K562 (cell line): ENCODE results near the gene PDE11A. TPM values are rescaled to one million over a fixed set of nuclear protein-coding genes. Genes with fewer than 3 reads are reported as not detected.

Experiments
- ATAC-seq: fragments of 200-7000 bp; cut with Tn5 transposase; 3 replicates; pipeline ENCODE4 v1.9.1; 2020; ENCODE audit warnings: moderate library complexity
- BruUV-seq: library from RNA; stranded (reverse); fragments of 400-500 nt; replicated peaks from 2 replicates; lab custom pipeline; 2021; lab: Mats Ljungman, UMichigan
- CTCF ChIA-PET: fragments of 300-600 bp; formaldehyde crosslinking; extraction: SDS; loops from one replicate; lab custom pipeline; 2021; ENCODE audit warnings: low intra/inter-chr PET ratio; lab: Yijun Ruan, JAX
- POLR2A ChIA-PET: fragments of 300-600, 350-650 bp; sonication (Branson Sonifier 250); formaldehyde crosslinking; extraction: SDS; loops from one replicate; lab custom pipeline; 2021; ENCODE audit warnings: antibody characterized with exemption, inconsistent platforms; lab: Yijun Ruan, JAX
- DNase-seq, 4 experiments: peaks; one replicate each; pipeline versions ENCODE4 v3.0.0 to v3.0.0-alpha.2; 2011 to 2018; ENCODE audit warnings: low spot score in 3 of 4, mixed read lengths in 3 of 4; ENCODE audit errors: extremely low read depth in 1 of 4
- FAIRE-seq: peaks from 2 replicates; lab custom pipeline; 2011; peaks lifted over from hg19 to GRCh38; lab: Jason Lieb, UNC
- H2AFZ ChIP-seq: 2 replicates; pipeline ENCODE4 v1.6.0; 2011; ENCODE audit warnings: low read depth, low read length, control low read depth, inconsistent platforms
- H3K27ac ChIP-seq: fragments of 200-600 bp; 3 replicates; pipeline ENCODE4 v1.8.0; 2011; ENCODE audit warnings: low read depth, mild to moderate bottlenecking, control low read depth, inconsistent platforms, low read length, moderate library complexity, mixed read lengths; ENCODE audit errors: extremely low read depth
- H3K27me3 ChIP-seq, 2 experiments: fragments of 300-600 bp in 1 of 2; 2 replicates in 1 of 2; 3 replicates in 1 of 2; pipeline versions ENCODE4 v1.6.0 to v1.8.0; 2011; ENCODE audit warnings: inconsistent platforms in 2 of 2, low read length in 2 of 2, mild to moderate bottlenecking in 1 of 2, mixed read lengths in 1 of 2, moderate library complexity in 1 of 2; ENCODE audit not compliant: control insufficient read depth in 2 of 2, insufficient read depth in 2 of 2
- H3K36me3 ChIP-seq: fragments of 300-600 bp; 3 replicates; pipeline ENCODE4 v1.8.0; 2011; ENCODE audit warnings: mild to moderate bottlenecking, low read length, inconsistent platforms; ENCODE audit not compliant: control insufficient read depth, insufficient read depth
- H3K4me1 ChIP-seq, 2 experiments: fragments of 200-600 bp in 1 of 2; replicated peaks in 1 of 2; 2 replicates in 1 of 2; 3 replicates in 1 of 2; pipeline versions ENCODE4 v1.5.1 to v1.8.0; 2011; ENCODE audit warnings: inconsistent platforms in 2 of 2, low read length in 2 of 2, mild to moderate bottlenecking in 1 of 2, mixed read lengths in 1 of 2, moderate library complexity in 1 of 2; ENCODE audit not compliant: control insufficient read depth in 2 of 2, insufficient read depth in 2 of 2
- H3K4me2 ChIP-seq: 2 replicates; pipeline ENCODE4 v1.6.1; 2011; ENCODE audit warnings: low read length, control low read depth, inconsistent platforms, mixed read lengths; ENCODE audit not compliant: insufficient read depth
- H3K4me3 ChIP-seq: fragments of 200-600 bp; sonication (generic), shearing (Covaris generic); 2 replicates; pipeline ENCODE4 v1.5.1; 2016; ENCODE audit warnings: control low read depth, inconsistent platforms
- H3K79me2 ChIP-seq: fragments of 200-600 bp; 3 replicates; pipeline ENCODE4 v1.8.0; 2011; ENCODE audit warnings: low read length, inconsistent platforms; ENCODE audit not compliant: control insufficient read depth, insufficient read depth
- H3K9ac ChIP-seq, 2 experiments: 2 replicates each; pipeline versions ENCODE4 v1.6.0 to v1.6.1; 2011; ENCODE audit warnings: low read depth in 2 of 2, low read length in 2 of 2, control low read depth in 1 of 2, inconsistent platforms in 1 of 2, mild to moderate bottlenecking in 1 of 2, mixed read lengths in 1 of 2; ENCODE audit not compliant: insufficient read depth in 1 of 2
- H3K9me1 ChIP-seq: one replicate; pipeline ENCODE4 v1.6.0; 2011; ENCODE audit warnings: inconsistent platforms, mild to moderate bottlenecking, low read length, moderate library complexity; ENCODE audit not compliant: control insufficient read depth, insufficient read depth
- H3K9me3 ChIP-seq: replicated peaks from 2 replicates; pipeline ENCODE4 v1.5.1; 2011; ENCODE audit warnings: low read depth, low read length, inconsistent platforms; ENCODE audit not compliant: control insufficient read depth, insufficient read depth
- H4K20me1 ChIP-seq: replicated peaks from 2 replicates; pipeline ENCODE4 v1.6.1; 2011; ENCODE audit warnings: low read length, inconsistent platforms, mixed read lengths; ENCODE audit not compliant: control insufficient read depth, insufficient read depth
- ARID1B ChIP-seq: fragments of 450-650 bp; IDR thresholded peaks from 2 replicates; pipeline ENCODE4 v1.6.1; 2016; ENCODE audit warnings: antibody characterized with exemption, mild to moderate bottlenecking, inconsistent platforms
- C11orf30 ChIP-seq: fragments of 450-650 bp; IDR thresholded peaks from 2 replicates; pipeline ENCODE4 v1.6.1; 2016; ENCODE audit warnings: low read depth, mild to moderate bottlenecking
- CBFA2T3 ChIP-seq: fragments of 450-650 bp; IDR thresholded peaks from 2 replicates; pipeline ENCODE4 v1.6.1; 2017
- ESRRA ChIP-seq: fragments of 450-650 bp; IDR thresholded peaks from 2 replicates; pipeline ENCODE4 v1.6.1; 2014; ENCODE audit warnings: low read depth, mild to moderate bottlenecking, moderate library complexity, borderline replicate concordance
- FOXJ2 ChIP-seq: fragments of 200-800 bp; sonication (Bioruptor generic); IDR thresholded peaks from 2 replicates; pipeline ENCODE4 v1.6.1; 2016; ENCODE audit warnings: missing genetic modification characterization, missing compliant biosample characterization
- GATAD2A ChIP-seq: fragments of 450-650 bp; IDR thresholded peaks from 2 replicates; pipeline ENCODE4 v1.6.1; 2017
- JUND ChIP-seq, 2 experiments: IDR thresholded peaks; 2 replicates in 1 of 2; 3 replicates in 1 of 2; pipeline ENCODE4 v1.6.1; 2011; ENCODE audit warnings: borderline replicate concordance in 2 of 2, low read depth in 2 of 2, low read length in 2 of 2, improper control_type of control experiment in 1 of 2, missing biosample characterization in 1 of 2, missing genetic modification characterization in 1 of 2, missing genetic modification reagents in 1 of 2
- MAFG ChIP-seq: fragments of 450-650 bp; conservative IDR thresholded peaks from 2 replicates; pipeline ENCODE4 v1.6.1; 2016; ENCODE audit warnings: missing genetic modification characterization, missing compliant biosample characterization
- MXD1 ChIP-seq: fragments of 250-450 bp; sonication (Bioruptor Pico); IDR thresholded peaks from 2 replicates; pipeline ENCODE4 v1.8.0; 2021; ENCODE audit warnings: borderline replicate concordance, mild to moderate bottlenecking, moderate library complexity; ENCODE audit not compliant: poor library complexity, severe bottlenecking
- NFE2 ChIP-seq: IDR thresholded peaks from 2 replicates; pipeline ENCODE4 v1.6.1; 2014; ENCODE audit warnings: antibody characterized with exemption, low read depth
- POLR2B ChIP-seq: fragments of 450-650 bp; IDR thresholded peaks from 2 replicates; pipeline ENCODE4 v1.6.1; 2018; ENCODE audit warnings: low read depth; ENCODE audit not compliant: partially characterized antibody
- POLR2H ChIP-seq: IDR thresholded peaks from 2 replicates; pipeline ENCODE4 v1.6.1; 2016; ENCODE audit warnings: missing genetic modification characterization, low read depth, mild to moderate bottlenecking, control low read depth, missing compliant biosample characterization, moderate library complexity
- RFX1 ChIP-seq: fragments of 450-650 bp; IDR thresholded peaks from 2 replicates; pipeline ENCODE4 v1.6.1; 2016; ENCODE audit warnings: mild to moderate bottlenecking, moderate library complexity
- ZBTB11 ChIP-seq, 3 experiments: fragments of 200-800 bp in 1 of 3; fragments of 250-450 bp in 1 of 3; fragments of 450-650 bp in 1 of 3; sonication (Bioruptor Pico) in 1 of 3; sonication (Bioruptor generic) in 1 of 3; formaldehyde crosslinking in 1 of 3; IDR thresholded peaks; 2 replicates each; pipeline versions ENCODE4 v1.6.1 to v1.8.0; 2016 to 2022; ENCODE audit warnings: mild to moderate bottlenecking in 2 of 3, missing genetic modification characterization in 2 of 3, missing compliant biosample characterization in 1 of 3, moderate library complexity in 1 of 3
- ZNF316 ChIP-seq: fragments of 450-650 bp; IDR thresholded peaks from 2 replicates; pipeline ENCODE4 v1.6.1; 2016
- ZNF384 ChIP-seq: IDR thresholded peaks from 2 replicates; pipeline ENCODE4 v1.6.1; 2012; ENCODE audit warnings: low read depth, low read length, improper control_type of control experiment
- ZNF583 ChIP-seq: fragments of 250-450 bp; sonication (Bioruptor Pico); IDR thresholded peaks from 2 replicates; pipeline ENCODE4 v1.4.0; 2020
- ZNF77 ChIP-seq: fragments of 250-450 bp; sonication (Bioruptor Pico); IDR thresholded peaks from 2 replicates; pipeline ENCODE4 v1.5.0; 2020
- WGBS: fragments of 100-300 bp; shearing (Covaris generic); methylation state at CpG from one replicate; pipeline ENCODE4 v1.1.6; 2016; ENCODE audit warnings: low coverage, mixed read lengths; ENCODE audit not compliant: insufficient coverage; ENCODE audit errors: missing lambda C conversion rate; 5-methylcytosine and 5-hydroxymethylcytosine counted together
- in situ Hi-C: fragments of 300-500 bp; cut with MboI; formaldehyde crosslinking; loops from 4 replicates; pipeline ENCODE4 v1.15.0; 2018; ENCODE audit warnings: inconsistent platforms, mixed read lengths
- intact Hi-C: fragments of 100-400 bp; cut with micrococcal nuclease; formaldehyde crosslinking; loops from 2 replicates; pipeline ENCODE4 v1.14.2; 2022
- polyA plus RNA-seq, 8 experiments: library from polyadenylated mRNA; depleted of rRNA in 4 of 8; stranded (reverse) in 5 of 8; unstranded in 3 of 8; fragments of >200 nt; fragmentation: Nextera tagmentation in 2 of 8; fragmentation: Illumina TruSeq in 1 of 8; extraction: Ambion mirVana in 2 of 8; extraction: Trizol in 1 of 8; gene quantifications; 2 replicates each; pipeline versions ENCODE4 v1.2.1 to v1.2.3, GENCODE V29; 2011 to 2014; ENCODE audit warnings: inconsistent platforms in 1 of 8, missing spikeins in 1 of 8
- total RNA-seq, 7 experiments: library from RNA; depleted of rRNA in 6 of 7; stranded (reverse); fragments of >200 nt in 6 of 7; fragmentation: Illumina TruSeq in 2 of 7; extraction: Trizol in 2 of 7; gene quantifications; 2 replicates each; pipeline versions ENCODE4 v1.2.1 to v1.2.3, GENCODE V29; 2011 to 2021; ENCODE audit warnings: low replicate concordance in 1 of 7

The PDE11A gene
- total and polyA plus RNA-seq, 9 of the 15 experiments (the other 6 are each of a cell fraction or from before 2014, with no cell fraction given) = 3.2 to 22.1 (median 5.7) TPM

- Histone ChIP-seq H4K20me1 (no peaks in the 10 kb centered on the region), H3K9me3 (no peaks in the 10 kb centered on the region), H3K4me1 (peaks cover 0 to 16% of the 10 kb centered on the region in 2 experiments; a peak in 3 of 5 replicates), H3K79me2 (no peaks in the 10 kb centered on the region), H3K27me3 (no peaks in the 10 kb centered on the region), H3K36me3 (no peaks in the 10 kb centered on the region), H3K27ac (no peak overlapping the region), H3K4me2 (no peak overlapping the region), H3K9me1 (no peaks in the 10 kb centered on the region), H2AFZ (no peak overlapping the region), H3K4me3 (no peak overlapping the region), H3K9ac (no peak overlapping the region)
- DNase-seq = peak in 1 of 4 experiments; percentile 24
- 7% methylated on average over 3 of the region's 3 CpGs for WGBS
- FAIRE-seq = no peak
- POLR2A ChIA-PET = interaction anchor here (0.7 to 1.5 kb wide), 3 partner anchors 20 to 356 kb away, joined by 3 to 5 read pairs (median 4); partner anchors contain the start of gene AGPS
- peak; percentile 63 for ATAC-seq
- intact Hi-C loops (no loop called here), in situ Hi-C loops (no loop called here)
- CTCF ChIA-PET = interaction anchor here (0.5 kb wide), 1 partner anchor 260 kb away, joined by 3 read pairs; no protein-coding TSS in a partner anchor
- no TSS peak for BruUV-seq
- TF ChIP-seq ZBTB11 (CRISPR knock-in tag; IDR thresholded peaks at IDR 0.05) (0 out of 6 replicates have a peak, but pooled peaks of 1 of the 3 experiments have one; percentile 19), NFE2 (peak; percentile 79), ZNF77 (no peak), FOXJ2 (tag) (peak; percentile 67; the same call in 1 of the 2 replicates), JUND (IDR thresholded peaks at IDR 0.05; ENCODE audit: borderline replicate concordance, low read depth, low read length) (no peak), JUND (tag; IDR thresholded peaks at IDR 0.05; ENCODE audit: borderline replicate concordance, low read depth, low read length) (peak; percentile 17; the same call in 1 of the 3 replicates), MXD1 (CRISPR knock-in tag) (no peak), MAFG (tag) (peak; percentile 64), RFX1 (peak; percentile 67), ZNF316 (peak; percentile 53), ZNF384 (0 out of 2 replicates have a peak, but pooled peaks have one; percentile 44), C11orf30 (peak; percentile 52; the same call in 1 of the 2 replicates), POLR2H (peak; percentile 40; the same call in 1 of the 2 replicates), ESRRA (0 out of 2 replicates have a peak, but pooled peaks have one; percentile 22), POLR2B (no peak), ZNF583 (CRISPR knock-in tag) (no peak), ARID1B (peak; percentile 35; the same call in 1 of the 2 replicates), CBFA2T3 (0 out of 2 replicates have a peak, but pooled peaks have one; percentile 3), GATAD2A (0 out of 2 replicates have a peak, but pooled peaks have one; percentile 15)
Measured at GRCh38 chr2:177748360-177748759, 324.2 kb downstream of the PDE11A start.
